ENCODE measurements around the gene FOXK2. TPM values are rescaled to one million over a fixed set of nuclear protein-coding genes. Genes with fewer than 3 reads are reported as not detected.

FOXK2 gene
- 46.4 to 60.3 TPM (median 59.2 TPM) in 5 replicates for total RNA-seq (2022; extraction: Qiagen RNA extraction; ENCODE audit: low read depth)

DNA sequence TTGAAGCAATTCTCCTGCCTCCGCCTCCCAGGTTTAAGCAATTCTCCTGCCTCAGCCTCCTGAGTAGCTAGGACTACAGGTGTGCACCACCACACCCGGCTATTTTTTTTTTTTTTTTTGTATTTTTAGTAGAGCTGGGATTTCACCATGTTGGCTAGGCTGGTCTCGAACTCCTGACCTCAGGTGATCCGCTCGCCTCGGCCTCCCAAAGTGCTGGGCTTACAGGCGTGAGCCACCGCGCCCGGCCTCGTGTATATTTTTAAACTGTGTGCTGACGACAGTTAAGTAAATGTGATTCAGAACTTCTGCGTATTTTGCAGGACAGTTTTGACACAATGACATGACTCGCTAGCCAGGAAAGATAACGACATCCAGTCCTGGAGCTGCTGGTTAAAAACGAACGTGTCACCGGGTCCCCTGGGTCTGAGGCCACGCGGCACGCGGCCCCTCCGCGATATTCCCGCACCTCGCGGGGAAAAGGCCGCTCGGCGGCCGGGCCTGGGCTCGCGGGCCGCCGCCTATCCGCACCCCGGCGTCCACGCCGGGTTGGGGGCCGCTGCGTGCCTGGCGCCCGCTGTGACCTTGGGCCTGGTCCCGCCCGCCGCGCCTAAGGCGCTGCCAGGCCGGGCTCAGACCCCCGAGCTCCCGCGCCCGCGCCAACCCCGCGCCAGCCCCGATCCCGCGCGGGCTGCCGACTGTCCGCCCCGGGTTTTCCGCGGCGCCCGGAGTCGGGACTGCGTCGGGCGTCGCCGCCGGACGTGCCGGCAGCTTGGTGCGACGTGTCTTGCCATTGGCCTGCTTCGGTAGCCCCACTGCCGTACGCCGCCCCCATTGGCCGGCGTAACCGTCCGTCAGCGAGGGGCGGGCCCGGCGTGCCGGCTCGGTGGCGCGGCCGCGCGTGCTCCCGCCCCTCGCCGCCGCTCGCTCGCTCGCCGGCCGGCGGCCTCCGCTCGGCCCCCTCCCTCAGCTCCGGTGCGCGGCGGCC lies at the start of gene FOXK2:
TSS of gene FOXK2 (plus strand) at position 907 of the 985 bp plus-strand sequence. CDS start 157 bp downstream, outside the sequence.

DNA sequence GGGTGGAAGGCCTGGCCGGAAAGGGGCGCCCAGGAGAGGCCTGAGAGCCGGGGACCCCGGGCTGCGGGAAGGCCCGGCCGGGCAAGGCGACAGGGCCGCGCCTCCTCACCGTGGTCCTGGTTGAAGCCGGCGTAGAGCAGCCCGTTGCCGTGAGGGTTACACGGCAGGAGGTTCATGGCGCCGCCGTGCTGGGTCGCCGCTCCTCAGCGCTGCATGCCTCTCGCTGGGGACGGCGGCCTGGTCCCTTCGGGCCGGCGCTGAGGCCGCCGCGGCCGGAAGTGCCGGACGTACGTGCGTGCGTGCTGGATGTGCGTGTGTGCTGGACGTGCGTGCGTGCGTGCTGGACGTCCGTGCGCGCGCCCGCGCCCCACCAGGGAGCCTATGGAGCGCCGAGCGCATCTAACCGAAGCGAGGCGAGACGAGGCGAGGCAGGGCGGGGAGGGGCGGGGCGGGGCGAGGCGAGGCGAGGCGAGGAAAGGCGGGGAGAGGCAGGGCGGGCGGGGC lies 128.7 kb downstream of the FOXK2 start, which contains the start of gene WDR45B:
TSS of gene WDR45B (minus strand) at position 280 of the 504 bp plus-strand sequence. CDS start at position 176, 104 bp downstream.

Other genes starting within 250 kb of the FOXK2 start
- 143 to 161 TPM (median 155 TPM) in 5 replicates for gene CSNK1D, start 246.0 kb upstream of the FOXK2 start, total RNA-seq (2022; extraction: Qiagen RNA extraction; ENCODE audit: low read depth)
- gene CD7, start 202.1 kb upstream of the FOXK2 start, total RNA-seq (2022; extraction: Qiagen RNA extraction; ENCODE audit: low read depth): 0.08 TPM in 1 of 5 replicates, not detected in the others
- gene SECTM1, start 186.0 kb upstream of the FOXK2 start, total RNA-seq (2022; extraction: Qiagen RNA extraction; ENCODE audit: low read depth): 0.90 to 2.5 TPM (median 1.4 TPM) in 5 replicates
- gene TEX19, start 160.5 kb upstream of the FOXK2 start, total RNA-seq (2022; extraction: Qiagen RNA extraction; ENCODE audit: low read depth): 0.31 to 0.56 TPM (median 0.48 TPM) in 5 replicates
- not detected in 5 replicates for gene UTS2R, start 148.0 kb upstream of the FOXK2 start, total RNA-seq (2022; extraction: Qiagen RNA extraction; ENCODE audit: low read depth)
- gene HEXD, start 101.4 kb upstream of the FOXK2 start, total RNA-seq (2022; extraction: Qiagen RNA extraction; ENCODE audit: low read depth): 9.4 to 13.8 TPM (median 13.5 TPM) in 5 replicates
- 19.0 to 25.8 TPM (median 24.4 TPM) in 5 replicates for gene OGFOD3, start 101.1 kb upstream of the FOXK2 start, total RNA-seq (2022; extraction: Qiagen RNA extraction; ENCODE audit: low read depth)
- gene CYBC1, start 69.0 kb upstream of the FOXK2 start, total RNA-seq (2022; extraction: Qiagen RNA extraction; ENCODE audit: low read depth): 48.3 to 66.8 TPM (median 59.3 TPM) in 5 replicates
- 48.1 to 65.8 TPM (median 57.5 TPM) in 5 replicates for gene NARF, start 61.0 kb upstream of the FOXK2 start, total RNA-seq (2022; extraction: Qiagen RNA extraction; ENCODE audit: low read depth)
- 96.4 to 99.9 TPM (median 98.2 TPM) in 5 replicates for gene WDR45B, start 128.7 kb downstream of the FOXK2 start, total RNA-seq (2022; extraction: Qiagen RNA extraction; ENCODE audit: low read depth)
- 16.0 to 17.3 TPM (median 16.3 TPM) in 5 replicates for gene RAB40B, start 179.0 kb downstream of the FOXK2 start, total RNA-seq (2022; extraction: Qiagen RNA extraction; ENCODE audit: low read depth)
- gene FN3KRP, start 197.0 kb downstream of the FOXK2 start, total RNA-seq (2022; extraction: Qiagen RNA extraction; ENCODE audit: low read depth): 59.8 to 68.5 TPM (median 60.2 TPM) in 5 replicates
- gene FN3K, start 215.9 kb downstream of the FOXK2 start, total RNA-seq (2022; extraction: Qiagen RNA extraction; ENCODE audit: low read depth): 6.6 to 8.3 TPM (median 7.5 TPM) in 5 replicates
- 59.8 to 81.1 TPM (median 74.1 TPM) in 5 replicates for gene TBCD, start 232.3 kb downstream of the FOXK2 start, total RNA-seq (2022; extraction: Qiagen RNA extraction; ENCODE audit: low read depth)